Transverse colon (tissue), 4 donors: ENCODE data around the gene SNAI3. TPM values are rescaled to one million over a fixed set of nuclear protein-coding genes. Genes with fewer than 3 reads are reported as not detected.
"Not testable (repeated sequence)": the region's sequence is repeated elsewhere in the genome, so short reads cannot be mapped to it uniquely, and the experiment has no call there.

Source experiments
- DNase-seq: peaks from one replicate; pipeline ENCODE4 v3.0.0-alpha.2; 2019
- H3K27ac ChIP-seq, 4 donors: fragments of 200-600 bp; sonication (generic); 2 replicates each; pipeline ENCODE4 v1.5.1; 2016 to 2018; ENCODE audit warnings: inconsistent platforms in 4 of 4
- H3K27me3 ChIP-seq: fragments of 200-600 bp; sonication (generic); 2 replicates; pipeline ENCODE4 v1.5.1; 2017; ENCODE audit warnings: inconsistent platforms
- H3K36me3 ChIP-seq, 4 donors: fragments of 200-600 bp; sonication (generic); 2 replicates each; pipeline ENCODE4 v1.5.1; 2017 to 2019; ENCODE audit warnings: inconsistent platforms in 4 of 4
- H3K4me1 ChIP-seq, 4 donors: fragments of 200-600 bp; sonication (generic); 2 replicates each; pipeline ENCODE4 v1.5.1; 2017 to 2020; ENCODE audit warnings: inconsistent platforms in 4 of 4
- H3K4me3 ChIP-seq, 4 donors: fragments of 200-600 bp; sonication (generic); 1 replicate in 1 of 4; 2 replicates in 3 of 4; pipeline versions ENCODE4 v1.5.1 to v1.6.1; 2017 to 2019; ENCODE audit warnings: inconsistent platforms in 4 of 4
- H3K9me3 ChIP-seq, 2 donors: fragments of 200-600 bp; sonication (generic); 2 replicates each; pipeline ENCODE4 v1.5.1; 2017 to 2019; ENCODE audit warnings: inconsistent platforms in 2 of 2
- CTCF ChIP-seq, 5 experiments: fragments of 200-600 bp in 3 of 5; fragments of 450-650 bp in 2 of 5; sonication (generic) in 3 of 5; IDR thresholded peaks; 1 replicate in 2 of 5; 2 replicates in 3 of 5; pipeline ENCODE4 v1.5.1; 2016 to 2017; ENCODE audit warnings: antibody characterized with exemption in 5 of 5, inconsistent platforms in 3 of 5, mild to moderate bottlenecking in 2 of 5, moderate library complexity in 1 of 5
- EP300 ChIP-seq: sonication (generic); formaldehyde crosslinking; IDR thresholded peaks from one replicate; pipeline ENCODE4 v1.6.1; 2017; ENCODE audit warnings: antibody characterized with exemption, low read depth
- POLR2A ChIP-seq: fragments of 450-650 bp; IDR thresholded peaks from one replicate; pipeline ENCODE4 v1.6.1; 2016; ENCODE audit warnings: antibody characterized with exemption, mild to moderate bottlenecking, moderate library complexity
- POLR2AphosphoS5 ChIP-seq, 3 donors: sonication (generic); formaldehyde crosslinking; IDR thresholded peaks; one replicate each; pipeline ENCODE4 v1.6.1; 2016; ENCODE audit warnings: antibody characterized with exemption in 3 of 3
- WGBS, 2 donors: methylation state at CpG; one replicate each; pipeline ENCODE4 v1.1.5; 2018; ENCODE audit warnings: low coverage in 1 of 2; 5-methylcytosine and 5-hydroxymethylcytosine counted together
- in situ Hi-C, 4 donors: fragments of 200-750 bp; cut with MboI; loops; one replicate each; pipeline versions ENCODE4 v1.15.0 to v1.15.1; 2017; ENCODE audit warnings: low sequenced_read_pairs in 3 of 4, low pct_ligation_motif_present in 1 of 4, low pct_unique_long_range_greater_than_20kb in 1 of 4
- intact Hi-C: fragments of 100-400 bp; cut with DNase I; formaldehyde crosslinking; loops from one replicate; pipeline ENCODE4 v1.15.1; 2023; ENCODE audit warnings: low total_unique reads
- total RNA-seq, 4 donors: library from RNA; depleted of rRNA; stranded (reverse); fragments of >200 nt; gene quantifications; one replicate each; pipeline ENCODE4 v1.1.0, GENCODE V29; 2016

Gene SNAI3
- total RNA-seq, 4 donors from 2014 or later: 0.27 to 2.9 (median 0.75) TPM; not detected in 1

- WGBS, 2 donors: 60 to 86% methylated on average over 1 to 10 of the region's 10 CpGs
- Histone ChIP-seq H3K4me1 (no peaks in the 10 kb centered on the region), H3K27me3 (no peaks in the 10 kb centered on the region), H3K9me3 (no peaks in the 10 kb centered on the region), H3K27ac (no peak overlapping the region), H3K4me3 (no peak overlapping the region), H3K36me3 (no peaks in the 10 kb centered on the region)
- TF ChIP-seq POLR2A (no peak), CTCF (IDR thresholded peaks at IDR 0.05) (no peak), POLR2AphosphoS5 (IDR thresholded peaks at IDR 0.05) (no peak), EP300 (no peak)
- intact Hi-C loops (no loop called here), in situ Hi-C loops (no loop called here)
- no peak for DNase-seq
These were observed 16.3 kb downstream of the SNAI3 start for GRCh38 chr16:88669980-88670379.

GRCh38 chr16:88669493-88669892 is 16.8 kb downstream of the SNAI3 start:
- H3K4me3 ChIP-seq, H3K27me3 ChIP-seq, H3K27ac ChIP-seq, H3K36me3 ChIP-seq, intact Hi-C loops, H3K4me1 ChIP-seq, in situ Hi-C loops, DNase-seq, H3K9me3 ChIP-seq: not testable (repeated sequence)
- whole genome bisulfite sequencing, 2 donors: 87 to 90% methylated on average over 3 to 8 of the region's 8 CpGs

GRCh38 chr16:88667461-88667860 is 18.8 kb downstream of the SNAI3 start:
- in situ Hi-C loops (no loop called here), intact Hi-C loops (no loop called here)
- H3K36me3 ChIP-seq: no peaks in the 10 kb centered on the region
- H3K9me3 ChIP-seq: no peaks in the 10 kb centered on the region
- TF ChIP-seq EP300: no peak
- TF ChIP-seq POLR2AphosphoS5 (IDR thresholded peaks at IDR 0.05): no peak
- TF ChIP-seq CTCF (IDR thresholded peaks at IDR 0.05): no peak
- no peak for TF ChIP-seq POLR2A
- peaks cover 0 to 7% (median 6%) of the 10 kb centered on the region in 4 donors for H3K4me1 ChIP-seq
- H3K27me3 ChIP-seq: no peaks in the 10 kb centered on the region
- no peak for DNase-seq
- WGBS, 2 donors: 77% methylated on average over 5 of the region's 5 CpGs; no CpG with 5 or more reads in 1 of the 2 donors
- H3K27ac ChIP-seq: no peak overlapping the region
- H3K4me3 ChIP-seq: no peak overlapping the region

DNA sequence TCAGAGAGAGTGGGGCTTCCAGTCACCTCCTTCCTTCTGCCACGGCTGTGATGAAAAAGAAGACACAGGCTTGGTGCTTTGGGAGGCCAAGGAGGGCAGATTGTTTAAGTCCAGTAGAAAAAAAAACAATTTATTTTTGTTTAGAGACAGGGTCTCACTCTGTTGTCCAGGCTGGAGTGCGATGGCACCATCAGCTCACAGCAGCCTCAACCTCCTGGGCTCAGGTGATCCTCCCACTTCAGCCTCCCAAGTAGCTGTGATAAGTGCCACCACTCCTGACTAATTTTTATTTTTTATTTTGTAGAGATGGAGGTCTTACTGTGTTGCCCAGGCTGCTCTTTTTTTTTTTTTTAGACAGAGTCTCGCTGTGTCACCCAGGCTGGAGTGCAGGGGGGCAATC is 20.7 kb downstream of the SNAI3 start:
- intact Hi-C loops (no loop called here), in situ Hi-C loops (no loop called here)
- 90 to 96% methylated on average over 2 to 3 of the region's 3 CpGs for WGBS, 2 donors
- DNase-seq: no peak
- no peaks in the 10 kb centered on the region for H3K36me3 ChIP-seq
- peaks cover 0 to 18% (median 14%) of the 10 kb centered on the region in 4 donors for H3K4me1 ChIP-seq
- H3K9me3 ChIP-seq: no peaks in the 10 kb centered on the region
- no peak overlapping the region for H3K27ac ChIP-seq
- no peak overlapping the region for H3K4me3 ChIP-seq
- no peak for TF ChIP-seq POLR2AphosphoS5 (IDR thresholded peaks at IDR 0.05)
- no peaks in the 10 kb centered on the region for H3K27me3 ChIP-seq

- no peak overlapping the region for H3K27ac ChIP-seq
- H3K4me3 ChIP-seq: no peak overlapping the region
- no peaks in the 10 kb centered on the region for H3K27me3 ChIP-seq
- peaks cover 0 to 21% (median 14%) of the 10 kb centered on the region in 4 donors for H3K4me1 ChIP-seq
- no peaks in the 10 kb centered on the region for H3K9me3 ChIP-seq
- H3K36me3 ChIP-seq: no peaks in the 10 kb centered on the region
- 80% methylated on average over 4 of the region's 4 CpGs; no CpG with 5 or more reads in 1 of the 2 donors for WGBS, 2 donors
- no peak for DNase-seq
- intact Hi-C loops (no loop called here), in situ Hi-C loops (no loop called here)
- TF ChIP-seq EP300 (no peak), POLR2A (no peak), CTCF (IDR thresholded peaks at IDR 0.05) (no peak), POLR2AphosphoS5 (IDR thresholded peaks at IDR 0.05) (no peak)
These were observed 21.2 kb downstream of the SNAI3 start for GRCh38 chr16:88665148-88665547.
